Colon (tissue), 2 donors: ENCODE measurements around the gene PKN1.
"Not testable (repeated sequence)": the region's sequence is repeated elsewhere in the genome, so short reads cannot be mapped to it uniquely, and the experiment has no call there.

ENCODE experiments used
- FAIRE-seq: peaks from 2 replicates; lab custom pipeline; 2012; peaks lifted over from hg19 to GRCh38; lab: Jason Lieb, UNC
- donor health status: control.
- donor health status: control.

Gene PKN1

DNA sequence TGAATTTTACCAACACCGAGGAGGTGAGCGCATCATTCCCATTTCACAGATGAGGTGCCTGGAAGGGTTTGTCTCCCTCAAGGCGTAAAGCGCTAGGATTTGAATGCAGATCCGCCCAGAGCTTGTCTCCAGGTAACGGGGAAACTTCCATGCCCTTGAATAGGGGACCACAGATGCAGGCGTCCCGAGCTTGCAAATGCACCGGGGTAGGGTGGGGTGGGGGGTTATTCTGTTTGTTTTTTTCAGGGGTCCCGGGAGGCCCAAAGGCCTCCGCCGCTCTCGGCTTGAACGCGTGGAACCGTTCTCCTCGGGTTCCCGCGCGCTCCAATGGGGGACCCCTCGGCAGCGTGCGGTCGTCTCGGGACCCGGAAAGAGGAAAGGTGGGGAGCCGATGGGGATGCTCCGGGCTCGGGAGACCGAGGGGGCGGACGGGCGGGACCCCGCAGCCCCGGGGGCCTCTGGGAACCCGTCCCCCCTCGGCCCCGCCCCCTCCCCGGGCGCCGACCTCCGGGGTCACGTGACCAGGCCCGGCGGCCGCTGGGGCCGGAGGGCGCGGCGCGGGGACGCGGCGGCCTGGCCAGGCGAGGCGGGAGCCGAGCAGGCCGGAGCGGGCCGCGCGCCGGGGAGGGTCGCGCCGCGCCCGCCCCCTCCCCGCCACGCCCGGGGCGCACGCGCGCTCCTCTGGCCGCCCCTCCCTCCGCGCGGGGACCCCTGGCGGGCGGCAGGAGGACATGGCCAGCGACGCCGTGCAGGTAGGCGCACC lies at the start of gene PKN1:
TSS of gene PKN1 (plus strand) at position 516 of the 763 bp plus-strand sequence. CDS start at position 732, 216 bp downstream.
- FAIRE-seq, result no peak

DNA sequence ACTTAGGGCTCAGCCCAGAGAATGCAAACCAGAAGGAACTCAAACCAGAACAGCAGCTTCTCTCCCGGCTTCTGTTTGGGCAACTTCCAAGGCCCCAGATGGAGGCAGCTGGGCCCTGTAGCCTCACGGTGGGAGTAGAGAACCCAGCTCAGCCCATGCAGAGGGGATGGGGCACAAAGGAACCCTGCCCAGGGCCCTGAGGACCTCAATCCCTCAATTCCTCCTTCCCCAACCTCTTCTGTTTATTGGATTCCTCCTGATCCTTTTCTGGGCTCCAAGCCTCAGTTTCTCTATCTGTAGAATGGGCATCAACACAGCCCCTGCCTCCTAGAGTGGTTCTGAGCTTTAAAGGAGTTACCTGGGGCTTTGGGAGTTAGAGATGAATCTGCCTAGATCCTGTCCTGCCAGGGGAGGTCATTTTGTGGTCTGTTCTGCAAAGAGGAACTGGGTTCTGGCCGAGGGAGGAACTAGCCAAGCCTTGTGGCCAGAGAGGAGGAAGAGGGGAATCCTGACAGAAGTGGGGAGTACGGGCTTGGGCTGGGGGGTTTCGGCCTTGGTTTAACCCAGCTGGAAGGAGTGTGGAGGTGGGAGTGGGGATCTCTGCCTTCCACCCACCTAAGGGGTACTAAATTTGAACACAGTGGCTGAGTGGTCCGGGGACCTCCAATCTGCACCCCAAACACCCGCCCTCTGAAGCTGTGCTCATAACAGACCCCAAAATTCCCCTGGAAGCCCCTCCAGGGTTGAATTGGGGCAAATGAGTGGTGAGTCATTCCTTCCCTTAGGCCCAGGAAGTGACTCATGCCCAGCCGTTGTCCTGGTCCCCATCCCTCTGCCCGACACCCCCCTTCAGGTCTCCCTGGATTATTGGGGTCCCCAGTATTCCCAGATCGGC lies 49.2 kb upstream of the PKN1 start:
- FAIRE-seq, result no peak

DNA sequence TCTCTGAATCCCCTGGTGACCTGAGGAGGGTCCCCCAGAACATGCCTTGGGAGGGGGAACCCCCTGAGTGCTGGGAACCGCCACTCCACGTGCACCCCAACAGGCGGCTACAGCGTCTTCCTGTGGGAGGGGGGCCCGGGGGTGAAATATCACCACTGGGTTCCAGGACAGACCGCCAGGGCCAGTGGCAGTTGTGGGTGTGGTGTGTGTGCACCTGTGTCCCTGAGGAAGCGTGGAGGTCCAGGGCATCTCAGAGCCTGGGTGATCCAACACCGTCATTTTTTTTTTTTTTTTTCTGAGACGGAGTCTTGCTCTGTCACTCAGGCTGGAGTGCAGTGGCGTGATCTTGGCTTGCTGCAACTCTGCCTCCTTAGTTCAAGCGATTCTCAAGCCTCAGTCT lies 47.6 kb upstream of the PKN1 start:
- FAIRE-seq, result no peak

DNA sequence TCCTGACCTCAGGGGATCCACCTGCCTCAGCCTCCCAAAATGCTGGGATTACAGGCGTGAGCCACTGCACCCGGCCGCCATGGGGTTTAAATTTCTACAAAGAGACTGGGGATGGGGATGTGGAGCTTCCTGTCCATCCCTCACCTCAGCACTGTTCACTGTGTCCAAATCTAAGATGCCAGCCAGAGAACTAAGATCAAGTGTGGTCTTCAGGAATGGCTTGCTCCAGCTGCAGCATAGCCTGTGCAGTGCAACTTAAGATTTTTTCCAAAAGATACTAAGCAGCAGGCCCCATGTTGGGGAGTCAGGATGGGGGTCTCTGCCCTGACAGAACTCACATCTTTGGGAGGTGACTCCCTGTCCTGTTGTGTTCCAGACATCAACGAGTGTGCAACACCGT lies 42.6 kb upstream of the PKN1 start:
- no peak for FAIRE-seq

DNA sequence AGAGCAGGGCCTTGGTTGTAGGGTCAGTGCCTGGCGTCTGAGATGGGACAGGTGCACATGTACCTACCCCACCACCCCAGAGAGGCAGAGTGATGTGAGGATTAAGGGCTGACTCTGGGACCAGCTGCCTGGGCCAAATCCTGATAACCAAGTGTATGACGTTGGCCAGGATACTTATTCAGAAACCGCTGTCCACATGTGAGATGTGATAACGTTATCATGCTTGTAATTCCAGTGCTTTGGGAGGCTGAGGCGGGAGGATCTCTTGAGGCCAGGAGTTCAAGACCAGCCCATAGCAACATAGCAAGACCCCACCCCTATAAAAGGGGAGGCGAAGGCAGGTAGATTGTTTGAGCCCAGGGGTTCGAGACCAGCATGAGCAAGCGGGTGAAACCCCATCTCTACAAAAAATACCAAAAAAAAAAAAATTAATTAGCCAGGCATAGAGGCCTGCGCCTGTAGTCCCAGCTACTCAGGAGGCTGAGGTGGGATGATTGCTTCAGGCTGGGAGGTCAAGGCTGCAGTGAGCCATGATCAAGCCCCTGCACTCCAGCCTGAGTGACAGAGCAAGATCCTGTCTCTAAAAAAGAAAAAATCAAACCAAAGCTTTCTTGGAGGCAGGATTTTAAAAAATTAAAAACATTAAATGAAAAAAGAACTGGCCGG lies 41.8 kb upstream of the PKN1 start:
- FAIRE-seq, result no peak

DNA sequence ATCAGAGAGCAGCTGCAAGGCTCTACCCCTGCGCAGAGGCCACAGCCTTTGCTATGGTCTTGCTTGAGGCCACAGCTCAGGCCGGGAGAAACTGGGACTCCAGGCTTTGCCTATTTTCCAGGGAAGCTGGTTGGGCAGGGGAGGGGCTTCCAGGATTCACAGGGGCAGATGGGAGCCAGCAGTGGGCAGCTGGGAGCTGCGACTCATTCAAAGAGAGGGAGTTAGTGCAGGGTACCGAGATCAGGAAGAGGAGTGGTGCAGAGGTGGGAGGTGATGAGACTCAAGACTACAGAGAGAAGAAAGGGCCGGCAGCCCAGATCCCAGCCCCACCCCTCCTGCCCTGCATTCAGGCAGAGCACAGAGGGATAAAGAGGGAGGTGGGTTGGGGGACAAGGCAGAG lies 39.8 kb upstream of the PKN1 start:
- FAIRE-seq, result no peak

DNA sequence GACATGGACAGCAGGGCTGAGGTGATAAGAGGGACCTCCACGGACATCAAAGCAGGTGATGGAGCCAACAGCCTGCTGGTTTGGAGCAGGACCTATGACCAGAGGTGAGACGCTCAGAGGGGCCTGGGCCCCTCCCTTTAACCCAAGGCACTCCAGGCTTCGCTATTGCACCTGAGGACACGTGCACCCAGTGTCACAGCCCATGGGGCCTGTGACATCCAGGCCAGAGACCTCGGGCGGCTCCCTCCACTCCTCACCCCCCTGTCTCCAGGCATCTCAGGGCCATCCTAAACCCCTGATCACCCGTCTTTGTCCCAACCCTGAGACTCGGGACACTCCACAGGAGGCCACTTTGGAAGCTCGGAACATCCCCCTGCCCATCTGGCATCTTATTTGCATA lies 38.9 kb upstream of the PKN1 start:
- FAIRE-seq, result no peak

DNA sequence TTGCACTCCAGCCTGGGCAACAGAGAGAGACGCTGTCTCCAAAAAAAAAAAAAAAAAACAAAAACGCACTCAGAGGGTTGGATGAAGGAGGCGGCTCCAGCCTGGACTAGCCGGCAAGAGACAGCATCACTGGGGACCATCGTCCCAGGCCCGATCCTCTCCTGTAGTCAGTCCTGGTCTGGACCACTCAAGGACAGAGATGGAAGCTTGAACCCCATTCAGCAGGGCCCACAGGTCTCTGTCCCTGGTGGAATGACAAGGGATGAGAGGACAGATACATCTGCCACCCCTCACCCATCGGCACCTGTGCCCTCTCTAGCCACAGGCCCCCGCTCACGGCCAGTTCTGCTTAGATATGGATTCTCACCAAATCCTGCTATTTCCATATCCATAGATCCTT lies 37.8 kb upstream of the PKN1 start:
- FAIRE-seq, result no peak

DNA sequence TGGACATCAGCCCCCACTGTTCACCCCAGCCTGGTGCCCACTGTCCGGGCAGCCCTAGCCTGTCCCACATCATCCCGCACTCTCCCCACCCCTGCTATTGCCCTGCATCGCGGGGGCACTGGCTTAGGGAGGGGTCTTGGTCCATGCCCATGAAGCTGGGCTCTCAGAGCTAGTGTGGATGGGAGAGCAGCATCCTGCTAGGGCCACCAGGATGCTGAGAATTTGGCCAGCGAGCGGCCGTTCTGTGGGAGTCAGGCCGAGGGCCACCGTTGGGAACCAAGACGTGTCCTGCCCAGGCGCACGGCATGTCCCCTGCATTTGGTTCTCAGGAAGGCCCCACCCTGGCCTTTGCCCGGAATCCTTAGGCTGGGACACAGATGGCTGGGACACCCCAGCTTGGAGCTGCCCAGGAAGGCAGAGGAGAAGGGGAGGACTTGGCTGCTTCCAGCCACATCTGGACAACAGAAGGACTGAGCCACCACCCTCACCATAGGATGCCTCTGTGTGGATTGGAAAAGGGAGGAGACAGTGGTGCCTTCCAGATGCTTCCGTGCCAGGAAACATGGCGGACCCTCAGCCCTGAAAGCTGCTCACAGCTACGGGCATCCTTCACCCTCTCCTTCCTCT lies 37.3 kb upstream of the PKN1 start:
- no peak for FAIRE-seq

DNA sequence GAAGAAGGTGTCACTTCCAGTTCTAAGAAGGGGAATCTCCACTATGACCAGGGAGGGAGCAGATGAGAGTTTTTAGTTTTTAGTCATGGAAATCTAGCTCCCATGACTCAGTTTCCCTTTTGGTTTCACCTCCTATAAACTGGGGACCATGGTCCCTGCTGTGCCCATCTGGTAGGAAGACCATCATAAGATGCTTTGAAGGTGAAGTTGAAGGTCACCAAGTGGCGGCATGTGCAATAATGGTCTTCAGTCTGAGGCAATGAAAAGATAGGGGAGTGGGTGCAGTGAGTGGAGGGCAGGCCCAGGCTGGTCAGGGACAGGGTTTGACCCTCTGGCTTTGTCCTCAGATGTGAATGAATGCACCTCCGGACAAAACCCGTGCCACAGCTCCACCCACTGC lies 36.4 kb upstream of the PKN1 start:
- FAIRE-seq, result not testable (repeated sequence)

DNA sequence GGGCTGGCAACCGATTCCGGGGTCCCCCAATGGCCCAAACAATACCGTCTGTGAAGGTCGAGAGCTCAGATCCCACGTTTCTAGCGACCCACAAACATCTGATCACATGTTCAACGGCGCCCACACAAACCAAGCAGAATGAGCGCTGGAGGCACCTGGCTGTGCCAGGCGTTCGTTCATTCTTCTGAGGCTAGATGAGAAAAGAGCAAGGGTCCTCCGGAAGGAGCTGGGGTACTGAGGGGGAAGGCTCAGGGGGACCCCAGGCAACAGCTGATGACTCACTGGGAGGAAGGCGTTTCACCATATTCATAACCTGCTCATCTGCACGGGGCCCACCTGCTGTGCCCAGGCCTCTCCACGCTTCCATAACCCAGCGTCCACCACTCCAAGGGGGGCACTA lies 35.9 kb upstream of the PKN1 start:
- FAIRE-seq, result not testable (repeated sequence)

DNA sequence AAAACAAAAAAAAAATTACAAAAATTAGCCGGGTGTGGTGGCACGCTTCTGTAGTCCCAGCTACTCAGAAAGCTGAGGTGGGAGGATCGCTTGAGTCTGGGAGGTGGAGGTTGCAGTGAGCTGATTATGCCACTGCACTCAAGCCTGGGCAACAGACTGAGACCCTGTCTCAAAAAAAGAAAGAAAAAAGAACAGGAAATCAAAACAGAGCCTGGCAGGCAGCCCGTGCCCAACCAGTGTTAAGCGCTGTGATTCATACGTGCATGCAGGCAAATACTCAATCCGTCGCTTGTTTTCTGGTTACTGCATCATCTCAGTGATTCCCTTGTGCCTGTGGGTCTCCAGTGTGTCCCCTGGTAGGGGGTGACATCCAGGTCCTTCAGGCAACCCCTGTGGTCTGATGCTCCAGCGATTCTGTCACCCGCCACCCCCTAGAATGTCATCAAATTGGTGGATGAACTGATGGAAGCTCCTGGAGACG lies 32.1 kb upstream of the PKN1 start:
- no peak for FAIRE-seq

DNA sequence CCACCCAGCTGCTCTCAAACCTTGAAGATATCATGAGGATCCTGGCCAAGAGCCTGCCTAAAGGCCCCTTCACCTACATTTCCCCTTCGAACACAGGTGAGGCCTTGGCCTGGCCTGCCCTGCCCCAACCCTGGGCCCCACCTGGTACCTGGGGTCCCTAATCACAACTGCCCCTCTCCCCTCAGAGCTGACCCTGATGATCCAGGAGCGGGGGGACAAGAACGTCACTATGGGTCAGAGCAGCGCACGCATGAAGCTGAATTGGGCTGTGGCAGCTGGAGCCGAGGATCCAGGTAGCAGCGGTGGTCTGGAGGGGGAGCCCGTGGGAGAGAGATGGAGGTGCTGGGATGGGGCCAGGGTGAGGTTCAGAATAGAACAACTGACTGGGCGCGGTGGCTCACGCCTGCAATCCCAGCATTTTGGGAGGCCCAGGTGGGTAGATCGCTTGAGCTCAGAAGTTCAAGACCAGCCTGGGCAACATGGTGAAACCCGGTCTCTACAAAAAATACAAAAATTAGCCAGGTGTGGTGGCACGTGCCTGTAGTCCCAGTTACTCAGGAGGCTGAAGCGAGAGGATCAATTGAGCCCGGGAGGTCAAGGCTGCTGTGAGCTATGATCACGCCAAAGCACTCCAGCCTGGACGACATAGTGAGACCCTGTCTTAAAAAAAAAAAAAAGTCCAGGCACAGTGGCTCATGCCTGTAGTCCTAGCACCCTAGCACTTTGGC lies 31.5 kb upstream of the PKN1 start:
- FAIRE-seq, result no peak

DNA sequence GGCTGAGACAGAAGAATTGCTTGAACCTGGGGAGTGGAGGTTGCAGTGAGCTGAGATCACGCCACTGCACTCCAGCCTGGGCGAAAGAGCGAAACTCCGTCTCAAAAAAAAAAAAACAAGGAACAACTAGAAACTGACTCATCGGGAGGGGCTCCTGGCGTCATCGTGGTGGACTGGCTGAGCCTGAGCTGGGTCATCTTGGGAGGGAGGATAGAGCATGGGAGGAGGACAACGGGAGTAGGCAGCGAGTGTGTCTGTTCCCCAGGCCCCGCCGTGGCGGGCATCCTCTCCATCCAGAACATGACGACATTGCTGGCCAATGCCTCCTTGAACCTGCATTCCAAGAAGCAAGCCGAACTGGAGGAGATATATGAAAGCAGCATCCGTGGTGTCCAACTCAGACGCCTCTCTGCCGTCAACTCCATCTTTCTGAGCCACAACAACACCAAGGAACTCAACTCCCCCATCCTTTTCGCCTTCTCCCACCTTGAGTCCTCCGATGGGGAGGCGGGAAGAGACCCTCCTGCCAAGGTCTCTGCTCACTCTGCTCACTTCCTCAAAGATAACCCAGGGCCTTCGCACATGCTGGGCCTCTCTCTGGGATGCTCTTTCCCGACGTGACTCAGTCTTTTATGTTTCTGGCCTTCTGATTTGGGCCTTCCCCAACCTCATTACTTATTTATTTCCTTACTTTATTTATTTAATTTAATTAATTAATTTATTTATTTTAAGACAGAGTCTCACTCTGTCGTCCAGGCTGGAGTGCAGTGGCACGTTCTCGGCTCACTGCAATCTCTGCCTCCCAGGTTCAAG lies 30.6 kb upstream of the PKN1 start:
- FAIRE-seq, result no peak

DNA sequence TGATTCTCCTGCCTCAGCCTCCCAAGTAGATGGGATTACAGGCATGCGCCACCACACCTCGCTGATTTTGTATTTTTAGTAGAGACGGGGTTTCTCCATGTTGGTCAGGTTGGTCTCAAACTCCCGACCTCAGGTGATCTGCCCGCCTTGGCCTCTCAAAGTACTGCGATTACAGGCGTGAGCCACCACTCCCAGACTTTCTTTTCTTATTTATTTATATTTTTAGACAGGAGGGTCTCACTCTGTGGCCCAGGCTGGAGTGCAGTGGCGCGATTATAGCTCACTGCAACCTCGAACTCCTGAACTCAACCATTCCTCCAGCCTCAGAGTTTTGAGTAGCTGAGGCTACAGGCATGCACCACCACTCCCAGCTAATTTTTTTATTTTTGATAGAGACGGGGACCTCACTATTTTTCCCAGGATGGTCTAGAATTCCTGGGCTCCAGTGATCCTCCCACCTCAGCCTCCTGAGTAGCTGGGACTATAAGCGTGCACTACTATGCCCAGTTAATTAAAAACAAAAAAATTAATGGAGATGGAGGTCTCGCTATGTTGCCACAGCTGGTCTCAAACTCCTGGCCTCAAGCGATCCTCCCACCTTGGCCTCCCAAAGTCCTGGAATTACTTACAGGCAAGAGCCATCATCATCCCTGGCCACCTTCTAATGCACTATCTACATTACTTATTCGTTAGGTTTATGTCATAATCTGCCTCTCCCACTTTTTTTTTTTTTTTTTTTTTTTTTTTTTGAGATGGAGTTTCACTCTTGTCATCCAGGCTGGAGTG lies 29.8 kb upstream of the PKN1 start:
- not testable (repeated sequence) for FAIRE-seq

DNA sequence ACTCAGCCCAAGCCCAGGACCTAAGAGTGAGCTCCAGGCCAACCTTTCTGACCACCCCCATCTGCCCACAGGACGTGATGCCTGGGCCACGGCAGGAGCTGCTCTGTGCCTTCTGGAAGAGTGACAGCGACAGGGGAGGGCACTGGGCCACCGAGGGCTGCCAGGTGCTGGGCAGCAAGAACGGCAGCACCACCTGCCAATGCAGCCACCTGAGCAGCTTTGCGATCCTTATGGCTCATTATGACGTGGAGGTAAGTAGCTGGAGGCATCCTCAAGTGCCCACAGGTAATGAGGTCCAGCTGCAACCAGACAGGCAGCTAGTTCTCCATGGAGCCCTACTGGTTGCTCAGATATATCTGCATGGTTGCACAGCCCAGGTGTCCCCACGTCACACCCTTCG lies 28.8 kb upstream of the PKN1 start:
- FAIRE-seq, result no peak

DNA sequence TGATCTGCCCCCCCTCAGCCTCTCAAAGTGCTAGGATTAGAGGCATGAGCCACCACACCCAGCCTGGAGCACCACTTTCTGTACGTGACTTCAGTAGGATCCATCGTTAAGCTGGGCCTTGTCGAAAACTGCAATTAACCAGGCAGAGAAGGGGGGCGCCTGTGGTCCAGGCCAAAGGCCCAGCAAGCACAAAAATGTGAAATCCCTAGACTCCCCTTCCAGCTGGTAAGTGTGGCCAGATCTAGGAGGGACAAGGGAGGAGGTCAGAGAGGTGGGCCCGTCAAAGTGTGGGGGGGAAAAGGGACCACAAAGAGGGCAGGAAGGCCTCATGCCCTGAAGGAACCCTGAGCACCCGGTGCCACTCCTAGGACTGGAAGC lies 27.7 kb upstream of the PKN1 start:
- FAIRE-seq, result no peak

DNA sequence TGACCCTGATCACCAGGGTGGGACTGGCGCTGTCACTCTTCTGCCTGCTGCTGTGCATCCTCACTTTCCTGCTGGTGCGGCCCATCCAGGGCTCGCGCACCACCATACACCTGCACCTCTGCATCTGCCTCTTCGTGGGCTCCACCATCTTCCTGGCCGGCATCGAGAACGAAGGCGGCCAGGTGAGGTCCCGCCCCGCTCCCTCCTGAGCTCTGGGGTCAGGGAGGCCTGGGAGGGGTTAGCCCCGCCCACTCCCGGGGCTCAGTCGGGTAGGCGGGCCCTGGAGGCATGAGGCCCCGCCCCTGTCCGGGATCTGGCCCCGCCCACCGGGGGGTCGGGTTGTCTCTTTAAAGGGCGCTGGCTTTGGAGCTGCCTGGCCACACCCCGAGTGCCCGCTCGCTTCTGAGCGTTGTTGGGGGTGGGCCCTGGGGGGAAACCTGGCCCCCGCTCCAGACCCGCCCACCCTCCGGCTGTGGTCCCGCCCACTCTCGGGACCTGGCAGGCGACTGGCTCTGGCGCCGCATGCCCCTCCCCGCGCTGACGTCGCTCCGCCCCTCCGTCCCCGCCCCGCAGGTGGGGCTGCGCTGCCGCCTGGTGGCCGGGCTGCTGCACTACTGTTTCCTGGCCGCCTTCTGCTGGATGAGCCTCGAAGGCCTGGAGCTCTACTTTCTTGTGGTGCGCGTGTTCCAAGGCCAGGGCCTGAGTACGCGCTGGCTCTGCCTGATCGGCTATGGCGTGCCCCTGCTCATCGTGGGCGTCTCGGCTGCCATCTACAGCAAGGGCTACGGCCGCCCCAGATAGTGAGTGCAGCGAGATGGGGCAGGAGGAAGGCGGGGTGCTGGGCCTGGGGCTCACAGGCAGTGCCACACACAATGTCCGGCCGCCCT lies 27.1 kb upstream of the PKN1 start:
- no peak for FAIRE-seq
